Mesothelial cell of epicardium (in vitro differentiated cells): Measurements from ENCODE around the gene CBFA2T2. TPM values are rescaled to one million over a fixed set of nuclear protein-coding genes. Genes with fewer than 3 reads are reported as not detected.
"Not testable (repeated sequence)": the region's sequence is repeated elsewhere in the genome, so short reads cannot be mapped to it uniquely, and the experiment has no call there.

Experiments used
- DNase-seq, 2 experiments: peaks; one replicate each; pipeline ENCODE4 v3.0.0; 2021; ENCODE audit warnings: low spot score in 2 of 2; ENCODE audit not compliant: unreplicated experiment in 2 of 2
- H3K27ac Mint-ChIP-seq: 2 replicates; pipeline ENCODE4 v1.8.0; 2021; ENCODE audit warnings: mixed read lengths
- H3K27me3 Mint-ChIP-seq: 2 replicates; pipeline ENCODE4 v1.8.0; 2021; ENCODE audit warnings: low read depth, mixed read lengths
- H3K36me3 Mint-ChIP-seq: 2 replicates; pipeline ENCODE4 v1.8.0; 2021; ENCODE audit warnings: mixed read lengths
- H3K4me1 Mint-ChIP-seq: 2 replicates; pipeline ENCODE4 v1.8.0; 2021; ENCODE audit warnings: mixed read lengths
- H3K4me3 Mint-ChIP-seq: 2 replicates; pipeline ENCODE4 v1.8.0; 2021; ENCODE audit warnings: mild to moderate bottlenecking, moderate library complexity, mixed read lengths
- H3K9me3 Mint-ChIP-seq: 2 replicates; pipeline ENCODE4 v1.8.0; 2021; ENCODE audit warnings: mixed read lengths
- CTCF ChIP-seq: fragments of 200-600 bp; sonication (generic); IDR thresholded peaks from one replicate; pipeline ENCODE4 v1.5.0; 2021; ENCODE audit warnings: antibody characterized with exemption; ENCODE audit not compliant: unreplicated experiment
- total RNA-seq: library from RNA; stranded (reverse); gene quantifications from 3 replicates; pipeline ENCODE4 v1.2.1, GENCODE V29; 2021

CBFA2T2 gene
- 39.7 to 47.2 TPM (median 46.1 TPM) in 3 replicates for total RNA-seq

DNA sequence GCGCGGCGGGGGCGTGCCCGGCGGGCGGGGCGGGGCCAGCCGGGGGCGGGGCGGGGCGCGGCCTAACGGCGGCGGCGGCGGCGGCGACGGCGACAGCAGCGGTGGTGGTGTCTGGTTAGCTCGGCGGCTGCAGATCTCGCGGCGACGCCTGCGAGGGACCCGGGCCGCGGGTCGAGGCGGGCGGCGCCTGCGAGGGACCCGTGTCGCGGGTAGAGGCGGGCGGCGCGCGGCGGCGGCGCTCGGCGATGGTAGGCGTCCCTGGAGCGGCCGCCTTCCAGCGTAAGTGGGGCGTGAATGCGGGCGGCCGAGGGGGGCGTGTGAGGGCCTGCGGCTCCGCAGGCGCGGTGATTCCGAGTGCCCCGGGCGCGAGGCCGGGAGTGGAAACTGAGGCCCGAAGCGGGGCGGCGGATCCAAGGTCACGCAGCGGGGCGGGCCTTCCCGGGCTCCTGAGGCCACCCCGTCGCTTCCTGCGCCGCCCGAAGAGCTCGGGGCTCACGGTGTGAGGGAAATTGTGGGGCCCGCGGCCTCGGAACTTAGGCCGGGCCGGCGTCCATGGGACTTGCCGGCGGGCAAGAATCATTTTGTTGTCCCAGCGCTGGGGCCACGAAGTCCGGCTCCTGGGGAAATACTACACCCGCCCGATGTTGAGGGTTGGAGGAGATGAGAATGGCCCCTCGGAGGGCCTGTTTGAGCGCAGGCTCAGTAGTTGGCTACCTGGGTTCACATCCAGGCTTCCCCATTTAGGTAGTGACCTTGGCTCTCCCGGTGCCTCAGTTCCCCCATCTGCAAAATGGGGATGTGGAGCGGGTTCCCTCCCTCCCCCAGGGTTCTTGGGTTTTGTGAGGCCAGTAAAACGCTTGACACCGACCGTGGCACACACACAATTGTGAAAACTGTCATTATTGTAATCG, at the start of gene CBFA2T2:
Gene CBFA2T2, plus strand, starts transcription at position 74 of the 911 bp plus-strand sequence. Its CDS starts 172 bp downstream, at position 246.
- H3K27ac Mint-ChIP-seq = peak within 1 kb of the TSS; percentile 92

DNA sequence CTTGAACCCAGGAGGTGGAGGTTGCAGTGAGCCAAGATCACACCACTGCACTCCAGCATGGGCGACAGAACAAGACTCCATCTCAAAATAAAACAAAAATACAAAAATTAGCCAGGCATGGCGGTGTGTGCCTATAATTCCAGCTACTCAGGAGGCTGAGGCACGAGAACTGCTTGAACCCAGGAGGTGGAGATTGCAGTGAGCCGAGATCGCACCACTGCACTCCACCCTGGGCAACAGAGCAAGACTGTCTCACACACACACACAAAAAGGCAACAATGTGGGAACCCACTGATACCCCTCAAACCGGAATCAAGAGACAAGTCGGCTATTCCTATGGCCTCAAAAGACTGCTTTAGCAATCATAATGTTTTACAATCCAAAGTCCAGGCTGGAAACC, 49.3 kb upstream of the CBFA2T2 start:
- peaks cover 16% of the 10 kb centered on the region for H3K4me1 Mint-ChIP-seq
- H3K9me3 Mint-ChIP-seq, H3K4me3 Mint-ChIP-seq, H3K27ac Mint-ChIP-seq, H3K36me3 Mint-ChIP-seq, DNase-seq, H3K27me3 Mint-ChIP-seq: not testable (repeated sequence)

More for the DNA sequence above, at the start of gene CBFA2T2:
- Mint-ChIP-seq H3K27me3 (no peaks in the 10 kb centered on the region), H3K4me3 (peak within 1 kb of the TSS; percentile 80), H3K4me1 (peaks cover 9% of the 10 kb centered on the region), H3K9me3 (no peaks in the 10 kb centered on the region), H3K36me3 (peaks cover 5% of the 10 kb centered on the region)
- DNase-seq = peak in 1 of 2 experiments; percentile 79
- no peak for TF ChIP-seq CTCF

- no peak for TF ChIP-seq CTCF
- H3K36me3 Mint-ChIP-seq = no peaks in the 10 kb centered on the region
- peak overlapping the region; percentile 34 for H3K4me3 Mint-ChIP-seq
- no peak for DNase-seq
- H3K27ac Mint-ChIP-seq = no peak overlapping the region
- no peaks in the 10 kb centered on the region for H3K27me3 Mint-ChIP-seq
- H3K4me1 Mint-ChIP-seq = peaks cover 16% of the 10 kb centered on the region
- H3K9me3 Mint-ChIP-seq = no peaks in the 10 kb centered on the region
Observed at GRCh38 chr20:33441142-33441955, 48.5 kb upstream of the CBFA2T2 start.

DNA sequence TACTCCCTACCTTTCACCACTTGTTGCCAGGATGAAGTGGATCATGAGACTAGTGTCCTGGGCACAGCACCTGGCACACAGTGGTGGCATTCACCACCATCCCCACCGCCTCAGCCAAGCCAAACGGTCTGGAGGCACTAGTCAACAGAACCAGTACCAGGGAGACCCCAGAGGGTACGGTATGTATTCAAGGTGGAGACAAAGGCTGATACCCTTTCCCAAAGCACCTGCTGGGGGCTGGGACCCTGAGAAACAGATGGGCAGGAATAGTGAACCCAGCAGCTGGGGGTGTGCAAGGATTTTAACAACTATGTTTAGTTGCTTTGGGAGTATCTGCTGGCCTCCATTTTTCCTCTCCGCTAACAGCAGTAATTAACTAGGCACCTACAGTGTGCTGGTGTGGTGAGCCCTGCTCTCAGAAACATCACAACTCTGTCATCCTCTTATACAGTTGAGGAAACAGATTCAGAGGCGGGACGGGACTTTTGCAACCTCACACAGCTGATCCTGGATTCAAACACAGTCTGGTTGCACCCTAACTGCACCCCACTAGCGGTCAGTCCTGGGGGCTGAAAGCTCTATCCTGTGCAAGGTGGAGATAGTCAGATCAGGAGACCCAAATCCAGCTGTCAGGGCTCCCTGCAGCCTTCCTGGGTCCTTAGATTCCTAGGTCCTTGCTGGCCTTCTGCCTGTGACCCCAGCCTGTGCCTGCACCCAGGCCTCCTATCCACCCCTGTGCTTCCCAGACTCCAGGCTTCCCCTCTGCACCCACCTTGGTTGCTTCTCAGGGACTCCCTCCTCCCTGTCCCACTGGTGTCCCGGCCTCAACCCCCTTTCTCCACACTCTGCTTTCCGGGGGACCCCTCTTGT, 47.5 kb upstream of the CBFA2T2 start:
- Mint-ChIP-seq H3K36me3 (no peaks in the 10 kb centered on the region), H3K9me3 (no peaks in the 10 kb centered on the region), H3K4me3 (peak overlapping the region; percentile 64), H3K27me3 (no peaks in the 10 kb centered on the region), H3K27ac (no peak overlapping the region), H3K4me1 (peaks cover 16% of the 10 kb centered on the region)
- no peak for TF ChIP-seq CTCF
- no peak for DNase-seq

GRCh38 chr20:33443006-33443511, 46.8 kb upstream of the CBFA2T2 start:
- Mint-ChIP-seq H3K36me3 (no peaks in the 10 kb centered on the region), H3K9me3 (no peaks in the 10 kb centered on the region), H3K4me1 (peaks cover 12% of the 10 kb centered on the region), H3K27me3 (no peaks in the 10 kb centered on the region), H3K27ac (no peak overlapping the region), H3K4me3 (peak overlapping the region; percentile 64)
- TF ChIP-seq CTCF = no peak
- peak in 1 of 2 experiments; percentile 30 for DNase-seq
